DMS53 treated with DMSO at 0.1 percent for 48 hours (cell line): ENCODE measurements around the gene AP3S2.
"Not testable (repeated sequence)": the region's sequence is repeated elsewhere in the genome, so short reads cannot be mapped to it uniquely, and the experiment has no call there.

Source experiments
- DNase-seq: peaks from one replicate; lab custom pipeline; 2025; ENCODE audit not compliant: unreplicated experiment; lab: John Stamatoyannopoulos, UW

The AP3S2 gene

DNA sequence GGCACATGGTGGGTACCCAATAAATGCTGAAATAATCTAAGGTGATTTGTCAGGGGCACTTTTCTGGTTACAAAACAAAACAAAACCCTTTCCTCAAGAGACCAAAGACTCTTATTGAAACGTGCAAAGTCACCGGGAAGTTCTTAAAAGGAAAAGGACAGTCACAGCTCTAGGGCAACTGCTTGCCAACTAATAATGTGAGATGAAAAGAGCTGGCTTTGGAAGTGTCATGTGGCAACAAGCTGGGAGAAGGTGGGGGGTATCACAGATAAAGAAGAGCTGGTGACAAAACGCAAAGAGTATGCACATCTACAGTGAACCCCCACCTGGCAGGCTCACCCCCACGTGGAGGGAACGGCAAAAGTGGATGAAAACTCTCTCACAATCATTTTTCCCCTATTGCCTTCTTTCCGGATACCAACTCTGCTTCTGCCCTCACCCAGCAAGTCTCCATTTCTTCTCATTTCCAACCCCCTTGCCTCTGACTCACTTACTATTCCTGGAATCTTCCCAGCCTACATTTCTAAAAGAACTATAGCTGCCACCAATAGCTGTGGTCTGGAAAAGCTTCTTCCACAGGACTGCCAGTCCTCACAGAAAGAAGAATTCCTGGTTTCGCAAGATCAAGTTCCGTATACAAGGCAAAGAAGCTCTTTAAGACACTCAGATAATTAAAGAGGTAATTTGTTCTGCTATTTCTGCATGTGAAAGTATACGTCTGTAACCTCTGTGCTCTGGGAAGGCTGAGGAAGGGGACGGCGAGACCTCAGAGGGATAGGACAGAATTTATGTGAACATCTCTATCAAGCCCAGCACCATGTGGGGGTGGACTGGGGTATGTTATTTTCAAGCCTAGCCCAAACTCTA, 57.3 kb downstream of the AP3S2 start:
- no peak for DNase-seq

GRCh38 chr15:89835176-89835564, 58.6 kb downstream of the AP3S2 start:
- DNase-seq, result no peak

GRCh38 chr15:89834465-89835175, 59.2 kb downstream of the AP3S2 start:
- DNase-seq, result not testable (repeated sequence)

DNA sequence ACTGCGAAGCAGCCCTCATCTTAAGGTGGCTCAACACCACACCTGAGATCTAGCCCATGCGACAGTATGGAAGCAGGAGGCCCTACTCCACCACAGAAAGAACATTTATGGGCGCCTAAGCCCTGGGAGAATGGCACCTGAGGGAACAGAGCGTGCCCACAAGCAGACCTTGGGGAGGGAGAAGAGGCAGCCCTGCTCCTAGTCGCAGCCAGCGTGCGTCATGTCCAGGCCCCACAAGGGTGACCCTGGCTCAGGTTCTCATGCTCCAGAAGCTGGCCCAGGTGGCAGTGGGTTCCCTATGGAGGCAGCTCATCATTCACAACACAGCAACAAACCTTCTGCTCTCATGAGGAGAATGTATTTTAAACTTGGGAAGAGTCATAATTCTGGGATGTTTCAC, 59.8 kb downstream of the AP3S2 start:
- no peak for DNase-seq

DNA sequence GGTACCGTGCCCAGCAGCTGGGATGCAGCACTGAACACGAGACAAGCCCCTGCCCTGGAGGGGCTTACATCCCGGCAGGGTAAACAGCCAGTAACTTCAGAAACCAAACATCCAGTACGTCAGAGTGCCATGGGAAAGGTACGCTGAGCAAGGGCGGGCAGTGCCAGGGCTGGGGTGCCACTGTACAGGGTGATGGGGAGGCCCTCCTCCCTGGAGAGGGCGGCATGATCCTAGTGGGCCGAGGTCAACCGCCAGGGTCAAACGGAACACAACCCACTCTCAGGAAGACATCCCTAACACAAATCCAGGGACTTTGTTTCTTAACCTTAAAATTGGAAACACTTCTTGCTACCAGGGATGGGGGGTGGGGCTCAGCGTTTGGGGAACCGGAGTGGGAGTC, 63.2 kb downstream of the AP3S2 start:
- DNase-seq, result no peak

DNA sequence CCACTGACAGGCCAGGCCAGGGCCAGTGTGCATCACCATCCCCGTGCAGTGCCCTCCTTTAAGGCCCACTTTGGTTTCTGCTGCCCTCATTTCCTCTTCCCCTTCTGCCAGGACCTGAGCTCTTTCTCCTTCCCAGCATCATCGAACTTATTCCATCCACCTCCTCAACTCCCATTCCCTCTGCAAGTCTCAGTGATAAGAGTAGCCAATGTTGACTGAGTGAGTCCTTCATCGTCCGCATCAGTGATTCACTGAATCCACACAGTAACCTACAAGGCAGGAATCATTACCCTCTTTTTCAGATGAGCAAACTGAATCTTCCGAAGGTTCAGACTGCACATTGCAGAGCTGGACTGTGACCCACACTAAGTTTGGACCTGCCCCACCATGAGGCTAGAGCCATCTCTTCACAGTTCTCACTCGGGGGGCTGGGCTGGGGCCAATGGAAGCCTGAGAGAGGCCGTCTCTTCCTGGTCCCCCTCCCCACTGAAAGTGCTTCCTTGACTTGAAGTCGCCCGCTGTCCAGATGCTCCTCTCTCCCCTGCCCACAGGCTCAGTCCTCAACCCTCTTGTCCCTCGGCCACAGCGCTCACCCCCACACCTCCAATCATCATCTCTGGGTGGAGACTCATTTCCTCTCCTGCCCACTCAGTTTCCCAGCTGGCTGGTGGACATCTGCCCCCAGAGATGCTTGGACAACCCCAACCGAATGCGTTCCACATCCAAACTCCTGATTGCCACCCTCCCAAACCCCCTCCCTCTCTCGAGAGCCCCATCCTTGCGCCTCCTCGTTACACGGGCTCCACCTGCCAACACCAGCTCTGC, 64.0 kb downstream of the AP3S2 start:
- no peak for DNase-seq

DNA sequence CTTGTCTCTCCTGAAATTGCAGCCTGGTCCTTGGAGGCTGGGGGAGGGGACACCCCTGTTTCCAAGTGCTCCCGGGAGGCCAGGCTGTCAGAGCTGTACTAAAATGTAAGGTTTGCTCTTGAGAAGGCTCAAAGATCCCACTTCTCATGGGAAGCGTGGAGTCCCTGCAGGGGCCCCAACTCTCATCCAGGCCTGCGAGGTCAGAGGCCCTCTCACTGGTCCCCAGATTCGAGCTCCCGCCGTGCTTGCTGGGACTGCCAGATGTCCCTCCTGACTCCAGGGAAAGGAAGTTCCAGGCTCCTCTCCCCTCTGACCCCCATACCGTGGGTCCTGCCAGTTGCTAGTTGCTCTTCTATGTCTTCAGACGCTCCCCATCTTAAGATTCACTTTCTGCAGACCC, 64.6 kb downstream of the AP3S2 start:
- no peak for DNase-seq

- no peak for DNase-seq
Measured at GRCh38 chr15:89828281-89829145, 65.3 kb downstream of the AP3S2 start.

DNA sequence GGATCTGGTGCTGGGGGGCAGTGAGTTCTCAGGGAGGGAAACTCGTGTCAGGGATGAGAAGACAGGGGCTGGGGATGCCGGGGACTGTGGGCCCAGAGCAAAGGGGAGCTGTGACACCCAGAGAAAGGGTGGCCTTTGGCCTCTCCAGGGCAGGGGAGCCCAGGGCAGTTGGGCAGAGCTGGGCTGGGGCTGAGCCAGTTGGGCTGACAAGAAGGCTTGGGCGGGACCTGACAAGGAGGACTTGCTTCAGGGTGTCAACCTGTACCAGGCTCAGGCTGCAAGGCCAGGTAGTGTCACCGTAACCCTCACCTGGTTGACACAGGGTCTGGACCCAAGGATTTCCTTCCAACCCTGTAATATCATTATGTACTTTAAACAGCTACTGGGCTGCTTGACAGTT, 66.0 kb downstream of the AP3S2 start:
- no peak for DNase-seq

GRCh38 chr15:89826671-89827655, 66.8 kb downstream of the AP3S2 start:
- DNase-seq, result no peak

GRCh38 chr15:89825271-89825940, 68.4 kb downstream of the AP3S2 start:
- DNase-seq, result no peak

DNA sequence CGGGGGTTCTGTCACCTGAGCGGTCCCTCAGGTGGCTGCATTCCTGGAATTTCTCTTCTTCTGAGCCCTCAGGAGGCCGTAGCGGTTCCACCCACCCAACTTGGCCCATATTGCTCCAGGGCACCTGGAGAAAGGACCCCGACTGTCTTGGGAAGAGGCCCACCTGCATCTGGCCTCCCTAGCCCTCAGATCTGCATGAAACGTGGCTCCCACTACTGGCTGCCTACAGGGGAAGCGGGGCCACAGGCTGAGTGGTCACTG, 69.3 kb downstream of the AP3S2 start:
- DNase-seq, result no peak

DNA sequence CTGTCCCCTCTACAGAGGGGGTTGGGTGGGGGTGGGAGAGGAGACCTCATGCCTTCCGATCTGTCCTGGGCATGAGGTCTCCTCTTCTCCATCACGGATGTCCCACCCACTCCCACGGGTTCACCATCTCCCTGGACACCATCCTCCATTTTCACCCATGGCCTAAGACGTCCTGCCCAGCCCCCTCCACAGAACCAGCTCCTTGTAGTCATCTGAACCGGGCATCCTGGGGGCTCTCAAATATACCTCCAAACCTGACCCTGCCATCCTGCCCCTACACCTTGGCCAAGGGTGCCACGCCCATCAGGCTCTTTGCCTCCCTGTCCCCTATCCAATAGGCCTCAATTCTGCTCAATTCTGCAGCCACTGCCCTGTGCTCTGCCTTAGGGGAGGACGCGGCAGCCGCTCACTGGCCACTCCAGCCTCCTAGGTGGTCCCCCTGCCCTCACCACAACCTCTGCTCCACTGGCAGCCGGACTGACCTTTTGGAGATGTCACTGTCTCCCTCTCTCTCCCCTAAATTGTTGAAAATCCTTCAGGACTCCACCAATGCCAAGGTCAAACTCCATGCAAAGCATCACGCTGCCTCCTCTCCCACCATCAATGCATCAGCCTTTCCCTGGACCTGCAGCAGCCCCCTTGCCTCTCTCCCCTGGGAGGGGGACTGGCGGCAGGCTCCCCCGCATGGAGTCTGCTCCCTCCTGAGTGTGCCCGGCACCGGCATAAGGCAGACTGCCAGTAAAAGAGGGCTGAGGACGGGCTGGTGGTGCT, 69.8 kb downstream of the AP3S2 start:
- no peak for DNase-seq

DNA sequence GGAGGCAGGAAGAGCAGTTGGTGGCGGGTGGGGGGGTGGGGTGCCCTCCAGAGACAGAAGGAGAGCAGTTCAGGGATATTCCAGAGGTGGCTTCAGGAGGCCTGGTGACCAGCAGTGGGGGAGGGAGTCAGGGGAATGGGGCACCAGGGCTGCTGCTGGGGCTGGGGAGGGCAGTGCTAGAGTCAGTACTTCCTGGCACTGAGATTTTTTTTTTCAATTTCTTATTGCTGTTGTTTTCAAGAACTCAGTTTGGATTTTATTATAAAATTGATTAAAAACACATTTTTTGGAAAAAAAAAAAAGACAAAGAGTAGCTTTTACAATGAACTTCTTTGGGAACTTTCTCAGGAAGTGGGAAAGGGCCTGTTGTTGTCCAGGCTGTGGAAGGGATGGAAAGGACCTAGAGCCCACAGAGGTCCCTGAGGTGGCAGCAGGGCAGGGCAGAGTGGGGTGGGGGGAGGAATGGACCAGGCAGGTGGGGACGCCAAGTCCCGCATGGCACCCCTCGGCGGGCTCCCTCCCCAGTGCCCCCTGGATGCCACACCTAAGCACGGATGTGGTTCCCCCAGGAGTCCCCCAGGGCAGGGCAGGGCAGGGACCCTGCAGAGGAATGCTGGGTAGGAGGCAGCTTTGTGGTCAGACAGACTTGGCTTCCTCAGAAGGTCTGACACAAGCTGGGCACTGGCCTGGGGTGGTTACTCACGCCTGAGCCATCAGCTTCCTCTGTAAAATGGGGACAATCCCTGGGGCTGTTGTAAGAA, 70.7 kb downstream of the AP3S2 start:
- no peak for DNase-seq

DNA sequence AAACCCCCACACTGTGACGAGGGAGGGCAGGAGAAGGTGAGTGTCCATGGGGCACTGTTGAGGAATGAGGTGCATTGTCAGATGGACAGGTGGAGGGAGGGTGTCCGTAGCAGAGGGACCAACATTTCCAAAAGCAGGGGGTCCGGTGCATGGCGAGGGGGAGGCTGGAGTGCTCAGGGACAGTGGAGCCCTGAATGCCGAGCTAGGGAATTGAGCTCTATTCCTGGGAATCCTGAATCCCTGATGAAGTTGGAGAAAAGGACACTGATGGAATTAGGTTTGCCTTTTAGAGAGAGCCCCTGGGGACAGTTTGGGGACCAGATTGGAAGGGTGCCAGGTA, 71.2 kb downstream of the AP3S2 start:
- no peak for DNase-seq

GRCh38 chr15:89822026-89822425, 71.8 kb downstream of the AP3S2 start:
- no peak for DNase-seq

DNA sequence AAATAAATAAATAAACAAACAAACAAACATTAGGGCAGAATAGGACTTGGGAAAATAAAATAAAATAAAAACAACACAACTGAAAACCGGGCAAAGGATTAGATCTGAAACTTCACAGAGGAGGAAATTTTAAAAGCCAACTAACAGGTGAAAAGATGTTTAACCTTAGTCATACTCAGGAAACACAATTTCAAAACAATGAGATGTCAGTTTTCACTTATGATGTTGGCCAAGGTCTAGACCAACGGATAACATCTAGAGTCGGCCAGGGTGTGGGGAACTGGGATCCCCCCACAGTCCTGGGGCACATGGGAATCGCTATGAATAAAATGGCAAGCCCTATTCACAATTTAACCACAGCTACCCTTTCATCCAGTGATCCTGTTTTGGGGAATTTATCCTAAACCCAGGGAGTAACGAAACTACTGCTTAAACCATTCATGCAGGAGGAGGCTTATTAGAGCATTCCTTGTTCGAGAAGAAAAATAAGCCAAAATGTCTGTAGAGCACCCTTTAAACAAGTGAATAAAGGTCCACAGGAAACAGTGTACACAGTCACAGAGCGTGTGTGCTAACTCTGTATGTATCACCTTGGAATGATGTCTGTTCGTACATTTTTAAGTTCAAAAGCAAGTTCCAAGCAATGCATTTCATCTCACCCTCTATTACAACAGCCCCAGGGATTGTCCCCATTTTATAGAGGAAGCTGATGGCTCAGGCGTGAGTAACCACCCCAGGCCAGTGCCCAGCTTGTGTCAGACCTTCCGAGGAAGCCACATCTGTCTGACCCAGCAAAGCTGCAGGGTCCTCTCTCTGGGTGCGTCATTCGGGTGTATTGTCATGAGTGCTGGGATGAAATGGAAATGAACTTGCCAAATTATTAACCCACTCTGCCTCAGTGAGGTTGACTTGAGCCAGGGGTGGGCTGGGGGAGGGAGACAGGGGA, 72.9 kb downstream of the AP3S2 start:
- no peak for DNase-seq
